ENCODE results near the gene TCEA2.
"Not testable (repeated sequence)": the region's sequence is repeated elsewhere in the genome, so short reads cannot be mapped to it uniquely, and the experiment has no call there.

The TCEA2 gene

DNA sequence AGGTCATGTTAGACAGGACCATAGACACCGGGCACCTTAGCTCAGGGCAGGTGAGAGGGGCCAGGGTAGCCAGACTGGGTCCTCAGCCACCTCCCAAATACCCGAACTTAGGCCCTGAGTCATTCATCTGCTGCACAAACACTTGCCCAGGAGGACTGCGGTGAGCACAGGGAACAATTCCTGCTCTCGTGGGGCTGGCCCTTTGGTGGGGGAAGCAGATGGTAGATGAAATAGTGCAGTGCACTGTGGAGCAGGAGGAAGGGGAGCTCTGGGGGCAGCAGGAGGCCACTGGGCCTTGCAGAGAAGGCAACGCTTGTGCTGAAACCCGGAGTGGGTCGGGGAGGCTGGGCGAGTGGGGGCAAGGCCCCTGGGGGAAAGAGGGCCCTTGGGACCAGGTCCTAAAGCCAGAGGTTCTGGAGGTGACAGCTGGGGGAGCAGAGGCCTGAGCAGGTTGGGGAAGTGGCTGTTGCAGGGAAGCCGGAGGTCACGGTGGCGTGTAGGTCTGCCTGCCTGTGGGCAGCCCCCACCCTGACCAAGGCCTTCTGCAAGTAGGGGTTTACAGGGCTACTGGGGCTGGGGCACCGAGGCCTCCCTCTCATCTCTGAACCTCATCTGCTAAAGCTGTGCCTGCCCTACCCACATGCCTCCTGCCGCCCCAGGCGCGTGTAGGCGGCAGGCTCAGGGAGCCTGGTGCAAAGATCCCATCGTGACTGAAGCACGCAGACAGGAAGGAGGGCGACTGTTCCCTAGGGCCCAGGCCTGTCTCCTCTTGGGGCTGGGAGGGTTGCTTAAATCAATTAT, 49.0 kb downstream of the TCEA2 start:
- DNase-seq: no peak

DNA sequence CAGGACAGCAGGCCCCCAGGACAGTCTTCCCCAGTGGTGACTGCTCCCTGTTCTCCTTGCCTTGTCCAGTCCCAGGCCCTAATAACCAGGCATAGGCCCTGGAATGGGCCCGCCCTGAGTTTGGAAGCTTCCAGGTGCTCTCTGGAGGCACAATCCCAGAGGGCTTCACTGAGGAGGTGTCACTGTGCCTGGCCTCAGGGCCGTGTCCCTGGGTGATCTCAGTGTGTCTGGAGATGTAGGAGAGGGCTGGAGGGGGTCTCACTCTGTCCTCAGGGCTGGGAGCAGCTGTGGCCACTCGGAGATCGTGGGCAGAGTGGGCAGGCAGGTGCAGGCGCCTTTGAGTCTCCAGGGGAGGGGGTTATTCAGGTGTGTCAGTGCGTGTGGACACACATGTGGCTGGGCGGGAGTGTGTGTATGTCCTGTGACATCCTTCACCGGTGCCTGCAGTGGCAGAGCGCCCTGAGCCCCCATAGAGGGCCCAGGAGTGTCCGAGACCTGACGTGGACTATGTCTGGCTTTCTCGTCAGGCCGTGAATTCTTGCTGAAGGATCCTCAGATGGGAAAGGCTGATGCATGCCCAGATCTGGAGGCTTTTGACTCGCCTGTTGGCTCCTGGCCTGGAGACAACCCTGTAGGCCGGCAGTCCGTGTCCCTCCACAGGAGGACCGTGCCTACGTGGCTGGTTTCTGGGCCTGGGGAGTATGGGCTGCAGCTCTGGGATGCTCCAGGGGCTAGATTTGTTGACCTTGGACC, 49.9 kb downstream of the TCEA2 start:
- DNase-seq: no peak

DNA sequence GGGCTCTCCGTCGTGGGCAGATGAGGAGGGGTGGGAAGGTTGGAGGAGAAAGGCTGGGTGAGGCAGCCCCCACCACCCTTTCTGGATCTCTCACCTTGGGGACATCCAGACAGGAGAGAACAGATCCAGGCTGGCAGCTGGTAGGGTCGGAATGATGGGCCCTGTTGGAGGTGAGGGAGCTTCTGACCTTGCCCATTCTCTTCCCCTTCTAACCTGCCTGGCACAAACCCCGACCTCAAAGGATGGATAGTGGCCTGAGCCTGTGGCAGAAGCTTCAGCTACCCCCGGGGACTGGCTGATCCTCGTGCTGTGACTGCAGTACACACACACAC, 50.4 kb downstream of the TCEA2 start:
- DNase-seq: no peak

DNA sequence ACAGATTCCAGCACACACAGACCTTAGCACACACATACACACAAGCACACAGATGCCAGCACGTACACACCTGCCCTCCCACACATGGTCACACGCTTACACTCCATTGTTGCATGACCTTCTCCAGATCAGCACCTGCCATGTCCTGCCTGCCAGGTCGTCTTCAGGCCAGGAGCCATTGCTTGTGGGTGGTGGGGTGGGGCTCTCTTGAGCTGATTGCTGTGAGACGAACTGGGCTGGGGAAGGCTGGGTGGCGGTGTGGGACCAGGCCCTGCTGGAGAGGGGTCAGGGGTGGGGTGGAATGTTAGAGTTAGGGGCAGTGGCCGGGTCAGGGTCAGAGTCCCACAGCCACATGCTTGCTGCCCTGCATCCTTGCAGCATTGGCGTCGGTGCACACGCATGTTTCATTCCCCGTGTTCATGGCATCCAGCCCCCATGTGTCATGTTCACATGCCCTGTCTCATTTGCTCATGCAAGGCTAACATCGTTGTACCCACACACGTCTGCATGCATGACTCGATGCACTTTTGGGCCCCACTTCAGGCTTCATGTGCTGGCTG, 50.9 kb downstream of the TCEA2 start:
- no peak for DNase-seq

DNA sequence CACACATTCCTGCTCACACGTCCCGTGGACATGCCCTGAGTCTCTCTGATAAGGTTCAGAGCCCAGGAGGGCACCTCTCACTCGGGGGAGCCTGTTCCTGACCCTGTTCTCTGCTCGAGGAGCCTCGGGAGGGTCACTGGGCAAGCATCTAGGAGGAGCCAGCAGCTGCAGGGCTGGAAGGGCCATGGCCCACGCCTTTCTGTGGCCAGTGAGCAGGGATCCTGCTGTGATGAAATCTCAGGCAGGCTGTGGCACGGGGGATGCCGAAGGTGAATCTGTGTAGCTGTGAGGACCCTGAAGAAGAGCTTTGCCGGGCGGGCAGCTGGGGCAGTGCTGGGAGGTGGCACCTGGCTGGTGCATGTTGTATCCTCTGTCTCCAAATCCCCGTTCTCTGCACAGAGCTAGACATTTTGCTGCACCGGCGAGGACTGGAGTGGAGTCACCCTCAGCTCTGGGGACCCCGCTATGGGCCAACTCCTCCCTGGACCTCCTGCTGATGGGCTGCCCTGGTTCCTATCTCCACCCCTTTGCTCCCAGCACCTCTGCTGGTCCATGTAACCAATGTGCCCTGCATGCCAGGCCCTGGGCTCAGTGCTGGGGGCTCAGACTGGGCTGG, 51.5 kb downstream of the TCEA2 start:
- no peak for DNase-seq

GRCh38 chr20:64115171-64115911, 52.3 kb downstream of the TCEA2 start:
- no peak for DNase-seq

DNA sequence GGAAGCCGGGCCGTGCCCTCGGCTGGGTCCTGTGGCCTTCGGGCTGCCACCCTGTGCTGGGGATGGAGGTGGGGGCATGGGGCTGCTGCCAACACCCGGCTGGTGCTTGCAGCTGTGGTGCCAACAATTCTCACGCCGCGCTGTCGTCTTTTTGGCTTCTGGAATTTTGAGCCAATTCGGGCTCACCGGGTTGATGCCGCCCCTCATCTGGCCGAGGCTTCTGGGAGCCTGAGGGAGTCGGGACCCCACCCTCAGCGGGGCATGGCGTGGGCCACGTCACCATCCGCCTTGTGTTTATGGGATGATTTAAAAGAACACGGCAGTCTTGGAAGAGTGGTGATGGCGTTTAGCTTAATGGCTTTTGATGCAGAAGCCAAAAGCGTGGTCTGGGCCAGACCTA, 53.0 kb downstream of the TCEA2 start:
- DNase-seq: no peak

DNA sequence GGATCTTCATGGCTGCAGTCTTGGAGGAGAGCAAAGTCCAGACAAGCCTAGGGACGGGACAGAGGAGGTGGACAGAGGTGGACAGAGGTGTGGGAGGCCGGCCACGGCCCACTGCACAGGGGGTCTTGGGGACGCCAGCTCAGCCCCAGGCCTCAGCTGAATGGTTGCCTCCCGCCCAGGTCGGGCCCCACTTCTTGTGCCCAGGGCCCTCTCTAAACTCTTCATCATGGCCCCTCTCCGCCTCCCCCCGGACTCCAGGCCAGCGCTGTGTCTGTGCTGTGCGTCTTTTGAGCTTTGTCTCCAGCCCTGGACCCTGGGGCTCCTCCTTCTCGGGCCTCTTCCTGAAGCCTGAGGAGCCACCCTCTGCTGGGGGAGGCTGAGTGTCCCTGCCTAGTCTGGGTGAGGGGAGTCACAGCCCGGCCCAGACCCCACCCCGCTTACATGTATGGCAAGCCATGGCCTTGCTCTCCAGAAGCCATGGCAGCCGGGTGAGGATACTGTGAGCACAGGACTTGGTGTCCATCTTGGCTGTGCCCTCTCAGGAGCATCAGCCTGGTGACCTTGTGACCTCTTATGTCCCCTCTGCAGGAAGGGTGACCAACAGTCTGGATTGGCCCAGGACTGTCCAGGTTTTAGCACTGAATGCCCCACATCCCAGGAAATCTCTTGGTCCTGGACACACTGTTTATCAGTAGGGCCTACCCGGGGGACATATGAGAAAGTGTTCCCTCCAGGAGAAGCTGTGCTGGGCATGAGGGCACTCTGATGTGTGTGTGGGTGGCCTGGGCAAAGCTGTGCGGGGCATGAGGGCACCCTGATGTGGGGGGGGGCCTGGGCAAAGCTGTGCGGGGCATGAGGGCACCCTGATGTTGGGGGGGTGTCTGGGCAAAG, 53.8 kb downstream of the TCEA2 start:
- no peak for DNase-seq

DNA sequence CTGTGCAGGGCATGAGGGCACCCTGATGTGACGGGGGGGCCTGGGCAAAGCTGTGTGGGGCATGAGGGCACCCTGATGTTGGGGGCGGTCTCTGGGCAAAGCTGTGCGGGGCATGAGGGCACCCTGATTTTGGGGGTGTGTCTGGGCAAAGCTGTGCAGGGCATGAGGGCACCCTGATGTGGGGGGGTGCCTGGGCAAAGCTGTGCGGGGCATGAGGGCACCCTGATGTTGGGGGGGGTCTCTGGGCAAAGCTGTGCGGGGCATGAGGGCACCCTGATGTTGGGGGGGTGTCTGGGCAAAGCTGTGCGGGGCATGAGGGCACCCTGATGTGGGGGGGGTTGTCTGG, 54.4 kb downstream of the TCEA2 start:
- not testable (repeated sequence) for DNase-seq

DNA sequence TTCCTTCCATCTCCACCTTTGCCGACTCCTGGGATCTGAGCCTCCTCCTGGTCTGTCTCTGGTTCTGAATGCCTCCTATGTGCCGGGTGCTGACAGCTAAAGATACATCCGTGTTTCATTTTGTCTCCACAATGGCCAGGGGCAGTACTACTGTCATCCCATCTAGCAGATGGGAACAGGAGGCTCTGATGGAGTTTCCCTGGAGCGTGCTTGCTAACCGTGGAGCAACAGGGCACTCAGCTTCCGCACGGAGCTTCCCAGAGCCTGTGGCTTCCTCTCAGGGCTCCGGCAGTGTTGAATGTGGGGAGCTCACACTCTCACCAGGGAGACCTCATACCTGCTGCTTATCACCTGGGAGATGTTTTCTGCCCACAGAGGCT, 56.3 kb downstream of the TCEA2 start:
- DNase-seq: no peak

GRCh38 chr20:64119681-64120341, 56.8 kb downstream of the TCEA2 start:
- no peak for DNase-seq

DNA sequence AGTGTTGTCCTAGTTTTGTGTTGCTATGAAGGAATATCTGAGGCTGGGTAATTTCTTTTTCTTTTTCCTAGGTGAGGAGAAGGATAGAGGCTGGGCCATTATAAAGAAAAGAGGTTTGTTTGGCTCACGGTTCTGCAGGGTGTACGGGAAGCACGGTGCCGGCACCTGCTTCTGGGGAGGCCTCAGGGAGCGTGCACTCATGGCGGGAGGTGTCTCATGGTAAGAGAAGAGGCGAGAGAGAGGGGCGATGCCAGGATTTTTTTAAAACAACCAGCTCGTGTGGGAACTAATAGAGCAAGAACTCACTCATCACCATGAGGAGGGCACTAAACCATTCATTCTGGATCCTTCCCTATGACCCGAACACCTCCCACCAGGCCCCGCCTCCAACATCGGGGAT, 58.6 kb downstream of the TCEA2 start:
- DNase-seq: no peak

All from NCI-H1930 (cell line).